Measurements from ENCODE around the gene TMEM108. TPM values are rescaled to one million over a fixed set of nuclear protein-coding genes. Genes with fewer than 3 reads are reported as not detected.

Gene TMEM108
- total and polyA plus RNA-seq, 2 of the 4 experiments (the other 2 are of a cell fraction): 0.18 to 2.2 TPM

DNA sequence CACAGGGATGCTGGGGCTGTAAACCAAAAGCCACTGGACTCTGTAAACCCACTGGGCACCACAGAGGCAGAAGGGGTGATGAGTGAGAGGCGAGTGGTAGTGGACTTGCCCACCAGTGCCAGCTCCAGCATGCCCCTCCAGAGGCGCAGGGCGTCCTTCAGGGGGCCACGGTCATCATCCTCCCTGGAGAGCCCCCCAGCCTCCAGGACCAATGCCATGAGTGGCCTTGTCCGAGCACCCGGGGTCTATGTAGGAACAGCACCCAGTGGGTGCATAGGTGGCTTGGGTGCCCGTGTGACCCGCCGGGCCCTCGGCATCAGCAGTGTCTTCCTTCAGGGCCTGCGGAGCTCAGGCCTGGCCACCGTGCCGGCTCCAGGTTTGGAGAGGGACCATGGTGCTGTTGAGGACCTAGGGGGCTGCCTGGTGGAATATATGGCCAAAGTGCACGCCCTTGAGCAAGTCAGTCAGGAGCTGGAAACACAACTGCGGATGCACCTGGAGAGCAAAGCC is 361.9 kb downstream of the TMEM108 start, which contains the start of gene BFSP2:
BFSP2 (plus strand) TSS at position 51 of the 510 bp plus-strand sequence; CDS start at position 79, 28 bp downstream.
- no peak for DNase-seq
- H2BK120ac ChIP-seq (ENCODE audit: low read depth, low read length): no peak within 1 kb of the TSS
- no peak for ATAC-seq (ENCODE audit: low read depth)
- H2BK5ac ChIP-seq (ENCODE audit: low read depth, low read length, poor library complexity, severe bottlenecking): no peak within 1 kb of the TSS
- H3K18ac ChIP-seq (ENCODE audit: low read depth, low read length): no peak within 1 kb of the TSS
- H4K5ac ChIP-seq (ENCODE audit: low read depth, low read length): no peak within 1 kb of the TSS
- TF ChIP-seq, protein P1, sequence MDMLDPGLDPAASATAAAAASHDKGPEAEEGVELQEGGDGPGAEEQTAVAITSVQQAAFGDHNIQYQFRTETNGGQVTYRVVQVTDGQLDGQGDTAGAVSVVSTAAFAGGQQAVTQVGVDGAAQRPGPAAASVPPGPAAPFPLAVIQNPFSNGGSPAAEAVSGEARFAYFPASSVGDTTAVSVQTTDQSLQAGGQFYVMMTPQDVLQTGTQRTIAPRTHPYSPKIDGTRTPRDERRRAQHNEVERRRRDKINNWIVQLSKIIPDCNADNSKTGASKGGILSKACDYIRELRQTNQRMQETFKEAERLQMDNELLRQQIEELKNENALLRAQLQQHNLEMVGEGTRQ (IDR thresholded peaks at IDR 0.05; ENCODE audit: low read depth, low read length): no peak
- no peak for TF ChIP-seq RAD21 (IDR thresholded peaks at IDR 0.05; ENCODE audit: low read length)
- no peak for TF ChIP-seq RCOR1 (IDR thresholded peaks at IDR 0.05; ENCODE audit: insufficient replicate concordance, low read length)
- TF ChIP-seq BHLHE40 (IDR thresholded peaks at IDR 0.05; ENCODE audit: low read depth, low read length): no peak
- TF ChIP-seq SMC3 (IDR thresholded peaks at IDR 0.05; ENCODE audit: low read depth, low read length): no peak
- no peak for TF ChIP-seq FOS (IDR thresholded peaks at IDR 0.05; ENCODE audit: low read depth, low read length)
- TF ChIP-seq, protein P2, sequence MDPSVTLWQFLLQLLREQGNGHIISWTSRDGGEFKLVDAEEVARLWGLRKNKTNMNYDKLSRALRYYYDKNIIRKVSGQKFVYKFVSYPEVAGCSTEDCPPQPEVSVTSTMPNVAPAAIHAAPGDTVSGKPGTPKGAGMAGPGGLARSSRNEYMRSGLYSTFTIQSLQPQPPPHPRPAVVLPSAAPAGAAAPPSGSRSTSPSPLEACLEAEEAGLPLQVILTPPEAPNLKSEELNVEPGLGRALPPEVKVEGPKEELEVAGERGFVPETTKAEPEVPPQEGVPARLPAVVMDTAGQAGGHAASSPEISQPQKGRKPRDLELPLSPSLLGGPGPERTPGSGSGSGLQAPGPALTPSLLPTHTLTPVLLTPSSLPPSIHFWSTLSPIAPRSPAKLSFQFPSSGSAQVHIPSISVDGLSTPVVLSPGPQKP (IDR thresholded peaks at IDR 0.05; ENCODE audit: borderline replicate concordance, low read depth, low read length): no peak
- TF ChIP-seq CHD1 (IDR thresholded peaks at IDR 0.05; ENCODE audit: low read depth, low read length): no peak
- no peak for TF ChIP-seq POLR2A (IDR thresholded peaks at IDR 0.05; ENCODE audit: low read depth, low read length)
- no peak for TF ChIP-seq MAZ (IDR thresholded peaks at IDR 0.05; ENCODE audit: borderline replicate concordance, low read depth, low read length)
- no peak for TF ChIP-seq MXI1 (IDR thresholded peaks at IDR 0.05; ENCODE audit: borderline replicate concordance, low read depth, low read length)
- no peak for TF ChIP-seq CEBPB (IDR thresholded peaks at IDR 0.05; ENCODE audit: low read depth, low read length)
- TF ChIP-seq MAFK (IDR thresholded peaks at IDR 0.05; ENCODE audit: low read depth, low read length): no peak
- no peak within 1 kb of the TSS for H3K4ac ChIP-seq (ENCODE audit: low read depth, low read length)
- no peak within 1 kb of the TSS for H3K4me3 ChIP-seq (ENCODE audit: insufficient read depth, low read depth, low read length)
- H2BK15ac ChIP-seq (ENCODE audit: low read depth, low read length): no peak within 1 kb of the TSS
- H2AK5ac ChIP-seq (ENCODE audit: low read depth, low read length): no peak within 1 kb of the TSS
- intact Hi-C loops (cut with micrococcal nuclease): no loop called here
- dilution Hi-C loops (cut with HindIII; ENCODE audit: low sequenced_read_pairs, unreplicated experiment): no loop called here
- H3K79me1 ChIP-seq (ENCODE audit: low read depth in 1 of 2, low read length in 2 of 2): peaks cover 9 to 30% of the 10 kb centered on the region in 2 experiments; a peak in 3 of 4 replicates
- in situ Hi-C loops (cut with MboI; ENCODE audit: low sequenced_read_pairs): no loop called here
- ChIA-PET POLR2A (ENCODE audit: unreplicated experiment) (no interaction called here), CTCF (interaction anchor here (0.8 kb wide), 1 partner anchor 24 kb away, joined by 12 read pairs; no protein-coding TSS in a partner anchor)
- WGBS, 2 experiments (ENCODE audit: extremely low coverage in 2 of 2, insufficient read length in 1 of 2): 99% methylated on average over 12 of the region's 15 CpGs; no CpG with 5 or more reads in 1 of the 2 experiments
- H3K27me3 ChIP-seq (ENCODE audit: control insufficient read depth, insufficient read depth, low read length): no peaks in the 10 kb centered on the region
- no peaks in the 10 kb centered on the region for H3K36me3 ChIP-seq (ENCODE audit: control insufficient read depth, insufficient read depth, low read length)
- no peak within 1 kb of the TSS for H2AK9ac ChIP-seq (replicated peaks; ENCODE audit: low read depth, low read length, poor library complexity)
- H3K14ac ChIP-seq (replicated peaks; ENCODE audit: low read depth, low read length): no peak within 1 kb of the TSS
- BruUV-seq (replicated peaks): no TSS peak
- H3K4me1 ChIP-seq (ENCODE audit: control insufficient read depth, insufficient read depth, low read length): peaks cover 13% of the 10 kb centered on the region
- no peak within 1 kb of the TSS for H3K27ac ChIP-seq (ENCODE audit: insufficient read depth, low read length)
- H3K56ac ChIP-seq (ENCODE audit: extremely low read depth, insufficient read depth, low read length): no peak within 1 kb of the TSS
- no peak within 1 kb of the TSS for H3K23ac ChIP-seq (ENCODE audit: low read depth, low read length)
- H3K9ac ChIP-seq (ENCODE audit: low read depth, low read length): no peak within 1 kb of the TSS
- peaks cover 14% of the 10 kb centered on the region; the same call in 1 of the 2 replicates for H3K9me1 ChIP-seq (ENCODE audit: insufficient read depth, low read length)
- H3K4me2 ChIP-seq (ENCODE audit: low read depth, low read length): no peak within 1 kb of the TSS
- no peak within 1 kb of the TSS for H4K8ac ChIP-seq (ENCODE audit: low read depth in 2 of 2, low read length in 2 of 2)
- no peak within 1 kb of the TSS for H2AFZ ChIP-seq (replicated peaks; ENCODE audit: low read length, poor library complexity)
- no peaks in the 10 kb centered on the region for H3K9me3 ChIP-seq (ENCODE audit: control insufficient read depth, insufficient read depth, low read length)
- H2BK20ac ChIP-seq (ENCODE audit: low read depth, low read length): no peak within 1 kb of the TSS
- no peaks in the 10 kb centered on the region for H4K20me1 ChIP-seq (ENCODE audit: insufficient read depth, low read length)
- no peak within 1 kb of the TSS for H4K91ac ChIP-seq (ENCODE audit: insufficient read depth, low read depth, low read length)
